Activated T-cell treated with anti-CD3 and anti-CD28 coated beads, Interleukin-2, amount 50 U/mL, for 24 hours (primary cell): Measurements from ENCODE around the gene DMRT2.

Source experiments
- DNase-seq: peaks from one replicate; pipeline ENCODE4 v3.0.0-alpha.2; 2020
- H3K27ac Mint-ChIP-seq: 2 replicates; pipeline ENCODE4 v1.8.0; 2020; ENCODE audit warnings: mild to moderate bottlenecking, mixed read lengths
- H3K27me3 Mint-ChIP-seq: 2 replicates; pipeline ENCODE4 v1.8.0; 2020; ENCODE audit warnings: mixed read lengths
- H3K36me3 Mint-ChIP-seq: 2 replicates; pipeline ENCODE4 v1.8.0; 2020; ENCODE audit warnings: low read depth, mixed read lengths
- H3K4me1 Mint-ChIP-seq: 2 replicates; pipeline ENCODE4 v1.8.0; 2020; ENCODE audit warnings: low read depth, mixed read lengths
- H3K4me3 Mint-ChIP-seq: 2 replicates; pipeline ENCODE4 v1.8.0; 2020; ENCODE audit warnings: mild to moderate bottlenecking, moderate library complexity, mixed read lengths
- H3K9me3 Mint-ChIP-seq: 2 replicates; pipeline ENCODE4 v1.8.0; 2020; ENCODE audit warnings: mixed read lengths

The DMRT2 gene

DNA sequence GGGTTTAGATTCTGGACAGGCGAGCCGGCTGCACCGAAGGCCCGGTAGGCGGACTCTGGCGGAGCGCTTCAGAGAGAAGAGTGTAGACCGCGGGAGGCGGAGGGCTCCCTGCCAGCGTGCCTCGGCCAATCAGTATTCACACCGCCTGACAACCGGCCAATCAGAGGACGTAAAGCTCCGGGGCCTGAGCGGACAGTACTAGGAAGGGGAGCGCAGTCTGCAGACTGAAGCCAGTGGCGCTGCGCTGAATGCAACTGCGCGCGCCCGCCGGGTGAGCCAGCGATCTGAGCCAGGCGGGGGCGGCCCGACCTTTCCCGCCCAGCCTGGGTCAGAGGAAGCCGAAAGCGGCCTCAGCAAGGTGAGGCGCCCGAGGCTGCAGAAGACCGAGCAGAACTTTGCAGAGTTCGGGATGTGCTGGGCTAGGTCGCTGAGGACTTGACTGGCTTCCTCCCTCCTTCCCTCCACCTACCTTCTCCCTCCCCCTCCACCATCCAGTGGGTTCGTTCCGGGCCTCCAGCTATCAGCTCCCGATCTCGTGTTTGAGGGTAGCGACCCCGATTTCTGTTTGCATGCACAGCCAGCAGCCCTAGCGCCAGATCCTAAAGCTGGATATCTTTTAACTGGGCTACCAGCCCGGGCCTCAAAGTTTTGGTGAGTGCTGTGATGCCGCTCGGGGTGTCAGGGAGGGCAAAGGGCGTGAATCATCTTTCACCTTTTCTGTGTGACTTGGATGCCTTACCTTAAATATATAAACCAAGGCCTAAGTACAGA, at the start of gene DMRT2:
DMRT2 (plus strand) TSS at position 233 of the 771 bp plus-strand sequence. CDS start 1,257 bp downstream, outside the sequence.
- Mint-ChIP-seq H3K27me3 (peaks cover 93% of the 10 kb centered on the region), H3K27ac (no peak within 1 kb of the TSS), H3K36me3 (no peaks in the 10 kb centered on the region), H3K4me3 (peak within 1 kb of the TSS; percentile 53), H3K9me3 (no peaks in the 10 kb centered on the region), H3K4me1 (peaks cover 55% of the 10 kb centered on the region)
- DNase-seq = no peak

DNA sequence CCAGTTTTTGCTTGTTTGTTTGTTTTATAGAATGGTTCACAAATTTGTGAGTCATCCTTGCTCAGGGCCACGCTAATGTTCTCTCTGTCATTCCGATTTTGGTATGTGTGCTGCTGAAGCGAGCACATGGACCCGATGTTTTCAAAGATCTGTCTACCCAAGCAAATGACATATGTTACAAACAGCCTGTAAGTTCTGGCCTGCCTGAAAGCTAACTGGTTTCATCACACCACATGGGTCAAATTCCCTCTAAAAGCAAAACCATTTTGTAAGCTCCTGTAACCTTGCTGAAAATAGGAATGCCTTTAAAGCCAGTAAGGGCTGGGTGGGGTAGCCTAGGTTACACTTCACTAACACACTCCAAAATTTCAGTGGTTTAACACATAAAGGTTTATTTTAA, 48.3 kb upstream of the DMRT2 start:
- no peak overlapping the region for H3K4me3 Mint-ChIP-seq

DNA sequence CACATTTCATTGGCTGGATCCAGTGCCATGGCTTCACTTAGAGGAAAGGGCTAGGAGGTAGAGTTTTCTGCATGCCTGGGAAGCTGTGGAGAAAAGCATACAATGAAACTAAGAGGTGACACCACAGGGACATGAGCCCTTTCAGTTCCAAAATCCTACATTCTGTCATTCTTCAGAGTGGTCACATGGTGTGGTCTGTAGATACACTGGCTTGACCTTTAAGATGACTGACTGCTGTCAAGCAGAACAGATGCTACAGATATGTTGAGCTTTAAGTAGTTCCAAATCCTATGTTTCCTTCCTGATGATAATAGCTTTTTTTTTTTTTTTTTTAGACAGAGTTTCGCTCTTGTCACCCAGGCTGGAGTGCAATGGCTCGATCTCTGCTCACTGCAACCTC, 47.5 kb upstream of the DMRT2 start:
- Mint-ChIP-seq H3K36me3 (no peaks in the 10 kb centered on the region), H3K27me3 (peaks cover 34% of the 10 kb centered on the region), H3K9me3 (no peaks in the 10 kb centered on the region), H3K27ac (no peak overlapping the region), H3K4me3 (no peak overlapping the region), H3K4me1 (peaks cover 7% of the 10 kb centered on the region)
- DNase-seq = no peak

More for the DNA sequence above, 48.3 kb upstream of the DMRT2 start:
- no peaks in the 10 kb centered on the region for H3K36me3 Mint-ChIP-seq
- H3K9me3 Mint-ChIP-seq = no peaks in the 10 kb centered on the region
- H3K27me3 Mint-ChIP-seq = peaks cover 25% of the 10 kb centered on the region
- no peak overlapping the region for H3K27ac Mint-ChIP-seq
- H3K4me1 Mint-ChIP-seq = peaks cover 7% of the 10 kb centered on the region
- DNase-seq = no peak

DNA sequence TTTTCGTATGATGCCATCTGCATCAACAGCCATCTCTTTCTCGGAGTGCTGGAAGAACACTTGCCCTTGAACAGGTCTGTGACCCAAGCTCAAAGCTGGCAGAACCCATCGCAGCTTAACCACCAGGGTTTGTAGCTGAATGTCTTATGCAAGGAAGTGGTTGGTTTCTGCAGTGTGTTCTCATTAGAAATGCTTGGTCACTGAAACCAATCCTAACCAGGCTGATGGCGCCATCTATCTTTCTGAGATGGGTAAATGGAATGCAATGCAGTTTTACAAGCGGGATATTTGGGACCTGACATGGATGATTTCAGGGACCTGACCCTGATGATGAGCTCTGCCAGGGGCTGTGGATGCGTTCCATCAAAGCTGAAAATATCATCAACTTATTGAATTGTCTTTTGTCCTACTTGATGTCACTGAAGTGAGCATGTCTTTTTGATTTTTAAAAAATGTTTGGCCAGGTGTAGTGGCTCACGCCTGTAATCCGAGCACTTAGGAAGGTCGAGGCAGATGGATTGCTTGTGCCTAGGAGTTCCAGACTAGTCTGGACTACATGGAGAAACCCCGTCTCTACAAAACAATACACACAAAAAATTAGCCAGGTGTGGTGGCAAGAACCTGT, 45.0 kb upstream of the DMRT2 start:
- no peaks in the 10 kb centered on the region for H3K36me3 Mint-ChIP-seq
- H3K4me1 Mint-ChIP-seq = peaks cover 2% of the 10 kb centered on the region
- H3K9me3 Mint-ChIP-seq = no peaks in the 10 kb centered on the region
- H3K4me3 Mint-ChIP-seq = no peak overlapping the region
- peaks cover 55% of the 10 kb centered on the region for H3K27me3 Mint-ChIP-seq
- H3K27ac Mint-ChIP-seq = no peak overlapping the region
- no peak for DNase-seq

DNA sequence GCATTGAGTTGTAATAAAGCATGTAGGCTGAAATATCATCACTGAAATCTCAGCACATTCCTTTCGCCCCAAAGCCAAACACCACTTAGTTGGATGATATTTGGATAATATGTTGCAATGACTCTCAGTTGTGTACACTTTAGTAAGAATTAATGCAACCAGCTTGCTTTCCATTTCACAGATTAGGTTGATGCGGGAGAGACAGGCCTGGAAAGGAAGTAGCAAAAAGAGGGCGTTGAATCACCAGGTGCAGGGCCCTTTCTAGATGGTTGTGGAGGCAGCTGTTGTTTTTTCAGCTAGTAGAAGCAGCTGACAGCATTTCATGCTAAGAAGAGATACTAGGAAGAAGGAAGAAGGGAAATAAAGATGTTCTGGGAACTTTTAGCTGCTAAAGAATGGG, 42.8 kb upstream of the DMRT2 start:
- no peaks in the 10 kb centered on the region for H3K36me3 Mint-ChIP-seq
- no peak overlapping the region for H3K4me3 Mint-ChIP-seq
- peaks cover 58% of the 10 kb centered on the region for H3K27me3 Mint-ChIP-seq
- DNase-seq = no peak
- no peaks in the 10 kb centered on the region for H3K9me3 Mint-ChIP-seq
- no peak overlapping the region for H3K27ac Mint-ChIP-seq
- H3K4me1 Mint-ChIP-seq = peaks cover 2% of the 10 kb centered on the region

DNA sequence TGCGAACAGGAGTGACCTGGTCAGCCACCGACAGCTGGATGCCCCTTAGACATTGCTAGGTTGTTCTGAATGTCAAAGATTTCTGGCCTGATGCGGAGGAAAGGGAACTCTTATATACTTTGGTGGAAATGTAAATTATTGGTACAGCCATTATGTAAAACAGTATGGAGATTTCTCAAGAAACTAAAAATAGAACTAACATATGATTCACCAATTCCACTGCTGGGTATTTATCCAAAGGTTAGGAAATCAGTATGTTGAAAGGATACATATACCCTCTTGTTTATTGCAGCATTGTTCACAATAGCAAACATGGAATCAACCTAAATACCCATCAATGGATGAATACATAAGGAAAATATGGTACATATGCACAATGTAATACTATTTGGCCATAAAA, 41.9 kb upstream of the DMRT2 start:
- no peaks in the 10 kb centered on the region for H3K9me3 Mint-ChIP-seq
- no peak overlapping the region for H3K27ac Mint-ChIP-seq
- H3K27me3 Mint-ChIP-seq = peaks cover 58% of the 10 kb centered on the region
- H3K36me3 Mint-ChIP-seq = no peaks in the 10 kb centered on the region
- peaks cover 2% of the 10 kb centered on the region for H3K4me1 Mint-ChIP-seq
- H3K4me3 Mint-ChIP-seq = no peak overlapping the region
- no peak for DNase-seq

DNA sequence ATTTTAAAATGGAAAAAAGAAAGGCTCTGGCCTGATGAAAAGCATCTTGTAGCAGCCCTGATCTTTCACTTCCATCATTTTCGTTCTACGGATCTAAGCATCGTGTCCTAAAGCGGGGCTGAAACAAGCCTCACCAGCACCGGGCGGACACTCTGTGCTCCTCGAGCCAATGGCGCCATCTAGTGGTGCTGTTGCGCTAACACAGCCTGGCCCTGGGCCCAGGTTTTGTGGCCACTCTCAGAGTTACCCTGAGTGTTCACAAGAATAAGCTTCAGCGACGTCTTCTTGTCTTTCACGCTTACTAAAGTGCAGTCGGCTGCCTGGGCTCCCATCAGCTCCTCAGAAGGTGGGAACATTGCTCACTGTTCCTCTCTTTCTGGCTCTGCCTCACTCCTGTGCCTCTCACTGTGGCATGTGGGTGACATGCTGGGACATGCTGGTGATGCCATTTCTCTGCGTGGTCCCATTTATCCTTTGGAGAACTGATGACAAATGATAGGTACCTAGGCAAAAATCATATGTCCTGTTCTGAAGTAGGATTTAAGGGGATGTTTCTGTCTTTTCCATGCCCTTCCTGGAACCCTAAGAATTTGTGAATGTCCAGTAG, 41.0 kb upstream of the DMRT2 start:
- H3K27ac Mint-ChIP-seq = no peak overlapping the region
- DNase-seq = peak; percentile 78
- no peaks in the 10 kb centered on the region for H3K36me3 Mint-ChIP-seq
- H3K9me3 Mint-ChIP-seq = no peaks in the 10 kb centered on the region
- H3K4me3 Mint-ChIP-seq = no peak overlapping the region
- peaks cover 2% of the 10 kb centered on the region for H3K4me1 Mint-ChIP-seq
- H3K27me3 Mint-ChIP-seq = peaks cover 58% of the 10 kb centered on the region

DNA sequence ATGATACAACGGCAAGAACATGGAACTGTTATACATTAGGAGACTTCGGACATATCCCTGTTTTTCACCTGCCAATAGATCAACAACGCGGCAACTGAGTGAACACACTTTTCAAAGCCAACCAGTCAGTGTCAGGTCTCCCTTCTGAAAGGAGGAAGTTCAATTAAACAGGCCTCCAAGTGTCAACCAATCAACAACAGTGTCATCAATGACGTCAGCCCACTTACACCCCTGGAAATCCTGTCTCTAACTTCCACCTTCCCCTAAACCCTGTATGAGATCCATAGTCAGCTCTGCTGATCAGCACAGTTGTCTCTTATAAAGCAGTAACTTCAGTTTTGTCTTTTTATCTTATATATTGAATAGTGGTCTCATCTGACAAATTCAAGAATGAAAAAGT, 37.1 kb upstream of the DMRT2 start:
- H3K4me3 Mint-ChIP-seq = no peak overlapping the region
- no peaks in the 10 kb centered on the region for H3K36me3 Mint-ChIP-seq
- no peak for DNase-seq
- H3K27me3 Mint-ChIP-seq = peaks cover 47% of the 10 kb centered on the region
- H3K4me1 Mint-ChIP-seq = no peaks in the 10 kb centered on the region
- H3K9me3 Mint-ChIP-seq = no peaks in the 10 kb centered on the region
- H3K27ac Mint-ChIP-seq = no peak overlapping the region

DNA sequence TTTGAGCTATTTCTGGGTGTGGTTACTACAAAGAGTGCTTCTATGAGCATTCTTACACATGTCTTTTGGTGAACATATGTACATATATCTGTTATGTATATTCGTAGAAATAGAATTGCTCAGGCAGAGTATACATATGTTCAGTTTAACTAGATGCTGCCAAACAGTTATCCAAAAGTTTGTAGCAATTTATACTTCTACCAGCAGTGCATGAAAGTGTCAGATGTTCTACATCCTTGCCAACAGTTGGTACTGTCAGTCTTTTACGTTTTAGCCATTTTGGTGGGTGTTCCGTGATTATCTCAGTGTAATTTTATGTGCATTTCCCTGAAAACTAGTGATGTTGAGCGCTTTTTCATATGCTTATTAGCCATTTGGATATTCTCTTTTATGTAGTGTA, 35.9 kb upstream of the DMRT2 start:
- no peaks in the 10 kb centered on the region for H3K36me3 Mint-ChIP-seq
- H3K27ac Mint-ChIP-seq = no peak overlapping the region
- no peaks in the 10 kb centered on the region for H3K4me1 Mint-ChIP-seq
- peaks cover 45% of the 10 kb centered on the region for H3K27me3 Mint-ChIP-seq
- no peak overlapping the region for H3K4me3 Mint-ChIP-seq
- no peaks in the 10 kb centered on the region for H3K9me3 Mint-ChIP-seq
- no peak for DNase-seq

DNA sequence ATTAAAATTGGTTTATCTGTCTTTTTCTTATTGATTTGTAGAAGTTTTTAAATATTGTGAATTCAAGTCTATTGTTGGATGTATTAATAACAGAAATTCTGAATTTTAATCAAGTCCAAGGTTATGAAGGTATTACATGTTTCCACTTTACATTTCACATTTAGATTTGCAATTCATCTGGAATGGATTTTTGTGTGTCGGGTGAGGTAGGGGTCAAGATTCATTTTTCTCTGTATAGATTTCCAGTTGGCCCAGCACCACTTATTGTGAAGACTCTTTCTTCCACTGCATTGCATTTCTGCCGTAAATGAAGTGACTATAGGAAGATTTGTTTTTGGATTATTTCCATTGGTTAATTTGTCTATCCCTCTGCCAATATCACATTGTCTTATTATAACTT, 35.5 kb upstream of the DMRT2 start:
- no peaks in the 10 kb centered on the region for H3K4me1 Mint-ChIP-seq
- H3K9me3 Mint-ChIP-seq = no peaks in the 10 kb centered on the region
- H3K27me3 Mint-ChIP-seq = peaks cover 45% of the 10 kb centered on the region
- H3K4me3 Mint-ChIP-seq = no peak overlapping the region
- no peaks in the 10 kb centered on the region for H3K36me3 Mint-ChIP-seq
- DNase-seq = no peak
- no peak overlapping the region for H3K27ac Mint-ChIP-seq

DNA sequence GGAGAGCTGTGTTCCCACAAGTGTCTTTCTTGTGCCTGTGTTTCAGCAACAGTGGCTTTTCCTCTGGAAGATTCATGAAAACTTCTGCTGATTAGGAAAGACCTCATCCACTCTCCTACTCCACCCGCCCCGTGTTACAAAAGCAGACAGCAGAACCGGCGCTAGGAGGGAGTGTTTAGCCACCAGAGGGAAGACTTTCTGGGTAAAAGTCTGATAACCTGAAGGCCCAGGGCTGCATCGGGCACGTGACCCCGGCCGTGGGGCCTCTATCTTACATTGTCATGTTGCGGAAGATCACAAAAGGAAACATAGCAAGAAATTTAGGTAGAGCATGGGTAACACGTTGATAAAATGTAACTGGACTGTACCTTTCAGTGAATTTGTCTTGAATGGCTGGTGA, 32.0 kb upstream of the DMRT2 start:
- no peak for DNase-seq
- no peaks in the 10 kb centered on the region for H3K36me3 Mint-ChIP-seq
- H3K4me1 Mint-ChIP-seq = no peaks in the 10 kb centered on the region
- H3K27ac Mint-ChIP-seq = no peak overlapping the region
- no peak overlapping the region for H3K4me3 Mint-ChIP-seq
- peaks cover 44% of the 10 kb centered on the region for H3K27me3 Mint-ChIP-seq
- peaks cover 2% of the 10 kb centered on the region for H3K9me3 Mint-ChIP-seq

DNA sequence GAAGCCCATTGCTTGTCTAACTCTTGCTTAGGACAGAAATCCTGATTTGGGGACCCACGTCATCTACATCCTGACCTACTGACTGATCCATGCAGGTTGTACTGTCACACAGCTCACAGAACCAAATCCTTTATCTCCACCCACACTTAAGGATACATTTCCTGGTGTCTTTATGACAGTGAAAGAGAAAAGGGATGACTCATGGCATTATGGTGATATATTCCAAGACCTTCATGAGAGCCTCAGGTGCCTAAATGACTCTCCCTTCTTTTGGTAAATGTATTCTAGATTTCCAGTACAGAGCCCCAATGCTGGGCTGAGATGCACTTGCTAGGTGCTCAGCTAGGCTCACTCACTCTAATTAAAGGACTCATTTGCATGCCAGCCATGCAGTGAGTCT, 26.0 kb upstream of the DMRT2 start:
- H3K36me3 Mint-ChIP-seq = no peaks in the 10 kb centered on the region
- DNase-seq = no peak
- H3K4me3 Mint-ChIP-seq = no peak overlapping the region
- no peak overlapping the region for H3K27ac Mint-ChIP-seq
- H3K27me3 Mint-ChIP-seq = peaks cover 52% of the 10 kb centered on the region
- H3K9me3 Mint-ChIP-seq = peaks cover 3% of the 10 kb centered on the region
- no peaks in the 10 kb centered on the region for H3K4me1 Mint-ChIP-seq

DNA sequence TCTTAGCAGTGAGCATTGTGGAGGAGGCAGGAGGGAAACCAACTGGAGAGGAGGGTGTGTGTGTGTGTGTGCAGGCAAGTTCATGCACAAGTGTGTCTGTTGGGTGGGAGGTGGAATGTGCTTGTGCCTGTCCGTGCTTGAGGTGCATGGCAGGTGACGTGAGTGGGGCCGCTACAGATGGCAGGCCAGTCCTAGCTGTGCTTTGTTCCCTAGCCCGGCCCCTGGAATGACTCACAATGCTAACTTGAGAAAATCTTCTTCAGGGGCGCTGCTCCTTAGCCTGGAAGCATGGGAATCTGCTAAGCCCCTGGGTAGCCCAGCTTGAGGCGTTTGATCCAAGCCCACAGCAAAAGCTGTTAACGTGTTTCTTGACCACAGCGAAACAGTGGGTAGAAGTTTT, 25.0 kb upstream of the DMRT2 start:
- Mint-ChIP-seq H3K27ac (no peak overlapping the region), H3K4me3 (no peak overlapping the region), H3K9me3 (peaks cover 3% of the 10 kb centered on the region), H3K27me3 (peaks cover 51% of the 10 kb centered on the region), H3K4me1 (no peaks in the 10 kb centered on the region), H3K36me3 (no peaks in the 10 kb centered on the region)
- DNase-seq = no peak

DNA sequence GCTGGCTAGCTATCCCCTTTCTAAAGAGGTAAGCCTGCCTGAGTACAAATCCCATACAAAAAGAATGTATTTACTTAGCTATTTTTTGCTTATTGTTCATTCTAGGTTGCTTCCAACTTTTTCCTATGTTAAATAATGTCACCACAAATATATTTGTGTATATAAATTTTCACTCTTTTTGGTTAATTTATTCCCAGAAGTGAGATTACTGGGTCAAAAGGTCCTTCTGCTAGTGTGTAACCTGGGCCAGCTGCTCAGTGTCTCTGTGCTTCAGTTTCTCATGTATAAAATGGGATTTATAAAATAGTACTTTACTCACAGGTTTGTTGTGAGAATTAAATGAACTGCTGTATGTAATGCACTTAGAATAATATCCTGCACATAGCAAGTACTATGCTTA, 23.9 kb upstream of the DMRT2 start:
- Mint-ChIP-seq H3K4me3 (no peak overlapping the region), H3K9me3 (peaks cover 3% of the 10 kb centered on the region), H3K4me1 (no peaks in the 10 kb centered on the region), H3K27ac (no peak overlapping the region), H3K36me3 (no peaks in the 10 kb centered on the region), H3K27me3 (peaks cover 49% of the 10 kb centered on the region)
- no peak for DNase-seq

DNA sequence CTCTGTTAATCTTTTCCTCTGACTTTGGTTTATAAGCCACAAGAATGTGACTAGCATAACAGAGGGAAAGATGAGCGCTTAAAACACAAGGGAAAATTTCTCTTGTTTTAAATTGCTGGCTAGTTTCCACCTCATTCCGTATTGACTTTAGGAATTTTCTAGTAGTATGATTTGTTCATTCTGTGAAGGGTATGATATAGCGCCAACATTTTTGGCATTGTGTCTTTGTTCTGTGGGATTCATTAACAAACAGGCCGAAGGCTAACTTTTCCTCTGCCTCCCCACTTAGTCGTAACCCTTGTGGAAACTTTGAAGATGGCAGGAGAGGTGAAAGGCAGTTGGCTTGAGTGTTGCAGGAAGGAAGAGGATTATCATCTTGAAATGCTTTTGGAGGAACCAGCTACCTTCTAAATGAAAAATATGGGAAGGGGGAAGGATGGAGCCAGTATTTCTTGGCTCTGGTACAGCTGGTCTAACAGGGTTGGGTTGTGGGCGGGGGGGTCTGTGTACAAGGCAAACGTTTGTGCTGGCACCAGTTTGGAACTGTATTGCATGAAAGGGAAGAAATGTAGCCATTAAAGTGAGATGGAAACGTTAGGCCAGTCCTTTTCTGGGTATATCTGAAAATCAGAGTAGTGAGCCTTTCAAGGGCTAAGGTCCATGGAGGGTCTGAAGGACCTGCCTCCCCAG, 21.5 kb upstream of the DMRT2 start:
- H3K27me3 Mint-ChIP-seq = peaks cover 63% of the 10 kb centered on the region
- H3K4me1 Mint-ChIP-seq = no peaks in the 10 kb centered on the region
- H3K4me3 Mint-ChIP-seq = no peak overlapping the region
- no peak for DNase-seq
- no peaks in the 10 kb centered on the region for H3K9me3 Mint-ChIP-seq
- no peak overlapping the region for H3K27ac Mint-ChIP-seq
- no peaks in the 10 kb centered on the region for H3K36me3 Mint-ChIP-seq
